Eye (tissue), 1 donor: ENCODE data around the gene SPTBN1.
"Not testable (repeated sequence)": the region's sequence is repeated elsewhere in the genome, so short reads cannot be mapped to it uniquely, and the experiment has no call there.

Experiments used
- DNase-seq: peaks from one replicate; pipeline ENCODE4 v3.0.0-alpha.2; 2015

Gene SPTBN1

GRCh38 chr2:54471221-54471711, 15.1 kb downstream of the SPTBN1 start:
- DNase-seq, result peak; percentile 78

GRCh38 chr2:54473851-54474250, 17.7 kb downstream of the SPTBN1 start:
- no peak for DNase-seq

GRCh38 chr2:54475285-54475684, 19.2 kb downstream of the SPTBN1 start:
- DNase-seq, result no peak

- DNase-seq, result no peak
Measured at GRCh38 chr2:54475919-54476318, 19.8 kb downstream of the SPTBN1 start.

GRCh38 chr2:54476852-54477251, 20.7 kb downstream of the SPTBN1 start:
- no peak for DNase-seq

- DNase-seq, result no peak
Measured at GRCh38 chr2:54477896-54478295, 21.8 kb downstream of the SPTBN1 start.

- no peak for DNase-seq
Measured at GRCh38 chr2:54478899-54479298, 22.8 kb downstream of the SPTBN1 start.

- no peak for DNase-seq
Measured at GRCh38 chr2:54479424-54479823, 23.3 kb downstream of the SPTBN1 start.

GRCh38 chr2:54480025-54480424, 23.9 kb downstream of the SPTBN1 start:
- DNase-seq, result no peak

GRCh38 chr2:54481686-54482085, 25.6 kb downstream of the SPTBN1 start:
- no peak for DNase-seq

- DNase-seq, result peak; percentile 39
Measured at GRCh38 chr2:54482715-54483114, 26.6 kb downstream of the SPTBN1 start.

GRCh38 chr2:54483426-54483825, 27.3 kb downstream of the SPTBN1 start:
- no peak for DNase-seq

- not testable (repeated sequence) for DNase-seq
Measured at GRCh38 chr2:54485756-54486155, 29.6 kb downstream of the SPTBN1 start.

GRCh38 chr2:54486766-54487165, 30.6 kb downstream of the SPTBN1 start:
- no peak for DNase-seq

GRCh38 chr2:54490863-54491262, 34.7 kb downstream of the SPTBN1 start:
- no peak for DNase-seq

GRCh38 chr2:54492335-54492734, 36.2 kb downstream of the SPTBN1 start:
- DNase-seq, result no peak

- no peak for DNase-seq
Measured at GRCh38 chr2:54494087-54494486, 38.0 kb downstream of the SPTBN1 start.

GRCh38 chr2:54496920-54497319, 40.8 kb downstream of the SPTBN1 start:
- DNase-seq, result no peak

- DNase-seq, result no peak
Measured at GRCh38 chr2:54497763-54498680, 41.9 kb downstream of the SPTBN1 start.

- peak; percentile 83 for DNase-seq
Measured at GRCh38 chr2:54499661-54500060, 43.5 kb downstream of the SPTBN1 start.

GRCh38 chr2:54500404-54501205, 44.5 kb downstream of the SPTBN1 start:
- DNase-seq, result no peak

- DNase-seq, result no peak
Measured at GRCh38 chr2:54502731-54503130, 46.6 kb downstream of the SPTBN1 start.

GRCh38 chr2:54503192-54503591, 47.1 kb downstream of the SPTBN1 start:
- DNase-seq, result peak; percentile 79

- no peak for DNase-seq
Measured at GRCh38 chr2:54503828-54504227, 47.7 kb downstream of the SPTBN1 start.
